NCI-H2196 treated with DMSO at 0.1 percent for 48 hours (cell line): ENCODE measurements around the gene STMN3.

Experiments
- DNase-seq: peaks from one replicate; lab custom pipeline; 2025; ENCODE audit not compliant: unreplicated experiment; lab: John Stamatoyannopoulos, UW

The STMN3 gene

GRCh38 chr20:63692436-63693082, 39.3 kb upstream of the STMN3 start:
- no peak for DNase-seq

GRCh38 chr20:63691711-63692435, 38.6 kb upstream of the STMN3 start:
- no peak for DNase-seq

- no peak for DNase-seq
Measured at GRCh38 chr20:63690898-63691710, 37.9 kb upstream of the STMN3 start.

- DNase-seq = no peak
Measured at GRCh38 chr20:63690003-63690897, 37.0 kb upstream of the STMN3 start.

- DNase-seq = no peak
Measured at GRCh38 chr20:63689046-63690002, 36.1 kb upstream of the STMN3 start.

GRCh38 chr20:63688228-63689045, 35.2 kb upstream of the STMN3 start:
- no peak for DNase-seq

- no peak for DNase-seq
Measured at GRCh38 chr20:63687419-63688178, 34.4 kb upstream of the STMN3 start.

- DNase-seq = no peak
Measured at GRCh38 chr20:63686492-63687321, 33.5 kb upstream of the STMN3 start.

- no peak for DNase-seq
Measured at GRCh38 chr20:63686094-63686491, 32.9 kb upstream of the STMN3 start.

- no peak for DNase-seq
Measured at GRCh38 chr20:63685269-63686026, 32.2 kb upstream of the STMN3 start.

- DNase-seq = peak; percentile 14
Measured at GRCh38 chr20:63682384-63683139, 29.3 kb upstream of the STMN3 start.

- no peak for DNase-seq
Measured at GRCh38 chr20:63681609-63682142, 28.5 kb upstream of the STMN3 start.

- no peak for DNase-seq
Measured at GRCh38 chr20:63680857-63681608, 27.8 kb upstream of the STMN3 start.

GRCh38 chr20:63680427-63680826, 27.2 kb upstream of the STMN3 start:
- DNase-seq = no peak

- DNase-seq = no peak
Measured at GRCh38 chr20:63679799-63680305, 26.6 kb upstream of the STMN3 start.
